Transverse colon (tissue), 4 donors: Measurements from ENCODE around the gene ATG13. TPM values are rescaled to one million over a fixed set of nuclear protein-coding genes. Genes with fewer than 3 reads are reported as not detected.

Source experiments
- DNase-seq: peaks from one replicate; pipeline ENCODE4 v3.0.0-alpha.2; 2019
- H3K27ac ChIP-seq, 4 donors: fragments of 200-600 bp; sonication (generic); 2 replicates each; pipeline ENCODE4 v1.5.1; 2016 to 2018; ENCODE audit warnings: inconsistent platforms in 4 of 4
- H3K27me3 ChIP-seq: fragments of 200-600 bp; sonication (generic); 2 replicates; pipeline ENCODE4 v1.5.1; 2017; ENCODE audit warnings: inconsistent platforms
- H3K36me3 ChIP-seq, 4 donors: fragments of 200-600 bp; sonication (generic); 2 replicates each; pipeline ENCODE4 v1.5.1; 2017 to 2019; ENCODE audit warnings: inconsistent platforms in 4 of 4
- H3K4me1 ChIP-seq, 4 donors: fragments of 200-600 bp; sonication (generic); 2 replicates each; pipeline ENCODE4 v1.5.1; 2017 to 2020; ENCODE audit warnings: inconsistent platforms in 4 of 4
- H3K4me3 ChIP-seq, 4 donors: fragments of 200-600 bp; sonication (generic); 1 replicate in 1 of 4; 2 replicates in 3 of 4; pipeline versions ENCODE4 v1.5.1 to v1.6.1; 2017 to 2019; ENCODE audit warnings: inconsistent platforms in 4 of 4
- H3K9me3 ChIP-seq, 2 donors: fragments of 200-600 bp; sonication (generic); 2 replicates each; pipeline ENCODE4 v1.5.1; 2017 to 2019; ENCODE audit warnings: inconsistent platforms in 2 of 2
- CTCF ChIP-seq, 5 experiments: fragments of 200-600 bp in 3 of 5; fragments of 450-650 bp in 2 of 5; sonication (generic) in 3 of 5; IDR thresholded peaks; 1 replicate in 2 of 5; 2 replicates in 3 of 5; pipeline ENCODE4 v1.5.1; 2016 to 2017; ENCODE audit warnings: antibody characterized with exemption in 5 of 5, inconsistent platforms in 3 of 5, mild to moderate bottlenecking in 2 of 5, moderate library complexity in 1 of 5
- EP300 ChIP-seq: sonication (generic); formaldehyde crosslinking; IDR thresholded peaks from one replicate; pipeline ENCODE4 v1.6.1; 2017; ENCODE audit warnings: antibody characterized with exemption, low read depth
- POLR2A ChIP-seq: fragments of 450-650 bp; IDR thresholded peaks from one replicate; pipeline ENCODE4 v1.6.1; 2016; ENCODE audit warnings: antibody characterized with exemption, mild to moderate bottlenecking, moderate library complexity
- POLR2AphosphoS5 ChIP-seq, 3 donors: sonication (generic); formaldehyde crosslinking; IDR thresholded peaks; one replicate each; pipeline ENCODE4 v1.6.1; 2016; ENCODE audit warnings: antibody characterized with exemption in 3 of 3
- WGBS, 2 donors: methylation state at CpG; one replicate each; pipeline ENCODE4 v1.1.5; 2018; ENCODE audit warnings: low coverage in 1 of 2; 5-methylcytosine and 5-hydroxymethylcytosine counted together
- in situ Hi-C, 4 donors: fragments of 200-750 bp; cut with MboI; loops; one replicate each; pipeline versions ENCODE4 v1.15.0 to v1.15.1; 2017; ENCODE audit warnings: low sequenced_read_pairs in 3 of 4, low pct_ligation_motif_present in 1 of 4, low pct_unique_long_range_greater_than_20kb in 1 of 4
- intact Hi-C: fragments of 100-400 bp; cut with DNase I; formaldehyde crosslinking; loops from one replicate; pipeline ENCODE4 v1.15.1; 2023; ENCODE audit warnings: low total_unique reads
- total RNA-seq, 4 donors: library from RNA; depleted of rRNA; stranded (reverse); fragments of >200 nt; gene quantifications; one replicate each; pipeline ENCODE4 v1.1.0, GENCODE V29; 2016

Gene ATG13
- total RNA-seq, 4 donors from 2014 or later = 40.8 to 128 (median 112) TPM

DNA sequence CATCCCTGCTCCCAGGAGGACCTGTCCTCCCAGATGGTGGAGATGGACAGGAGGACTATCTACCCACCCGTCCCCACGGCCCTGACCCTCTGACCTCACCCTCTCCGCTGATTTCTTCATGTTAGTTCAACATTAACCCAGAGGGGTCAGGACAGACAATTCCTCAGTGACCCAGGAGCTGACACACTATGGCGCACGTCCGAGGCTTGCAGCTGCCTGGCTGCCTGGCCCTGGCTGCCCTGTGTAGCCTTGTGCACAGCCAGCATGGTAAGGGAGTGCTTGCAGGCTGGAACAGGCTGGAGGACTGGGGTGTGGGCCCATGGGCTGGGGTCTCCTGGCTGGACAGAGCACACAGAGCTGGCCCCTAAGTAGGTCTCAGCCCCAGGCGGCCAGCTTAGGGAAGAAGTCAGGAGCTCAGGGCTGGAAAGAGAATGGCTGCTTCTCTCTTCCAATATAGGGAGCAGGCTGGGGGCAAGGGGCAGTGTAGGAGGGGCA, 101.7 kb downstream of the ATG13 start, which contains the start of gene F2:
TSS of gene F2 (plus strand) at position 166 of the 495 bp plus-strand sequence. CDS start at position 189, 23 bp downstream.
- 66% methylated on average over 7 of the region's 7 CpGs; no CpG with 5 or more reads in 1 of the 2 donors for WGBS, 2 donors
- H3K27ac ChIP-seq = peak within 1 kb of the TSS in 3 of 4 donors; percentile 49 to 59 (median 51)
- DNase-seq = no peak
- TF ChIP-seq EP300 (no peak), POLR2AphosphoS5 (IDR thresholded peaks at IDR 0.05) (no peak), CTCF (IDR thresholded peaks at IDR 0.05) (no peak), POLR2A (no peak)
- intact Hi-C loops (no loop called here), in situ Hi-C loops (no loop called here)
- H3K27me3 ChIP-seq = no peaks in the 10 kb centered on the region
- no peaks in the 10 kb centered on the region for H3K9me3 ChIP-seq
- no peaks in the 10 kb centered on the region for H3K36me3 ChIP-seq
- no peak within 1 kb of the TSS for H3K4me3 ChIP-seq
- peaks cover 0 to 12% (median 5%) of the 10 kb centered on the region in 4 donors for H3K4me1 ChIP-seq

- Histone ChIP-seq H3K36me3 (no peaks in the 10 kb centered on the region), H3K4me1 (peaks cover 0 to 12% (median 5%) of the 10 kb centered on the region in 4 donors), H3K27ac (no peak overlapping the region), H3K27me3 (no peaks in the 10 kb centered on the region), H3K9me3 (no peaks in the 10 kb centered on the region), H3K4me3 (no peak overlapping the region)
- 80 to 88% methylated on average over 4 to 25 of the region's 25 CpGs for WGBS, 2 donors
- TF ChIP-seq POLR2AphosphoS5 (IDR thresholded peaks at IDR 0.05) (no peak), POLR2A (no peak), CTCF (IDR thresholded peaks at IDR 0.05) (no peak)
- in situ Hi-C loops (no loop called here), intact Hi-C loops (no loop called here)
- no peak for DNase-seq
These were observed 102.3 kb downstream of the ATG13 start for GRCh38 chr11:46719543-46720218.

DNA sequence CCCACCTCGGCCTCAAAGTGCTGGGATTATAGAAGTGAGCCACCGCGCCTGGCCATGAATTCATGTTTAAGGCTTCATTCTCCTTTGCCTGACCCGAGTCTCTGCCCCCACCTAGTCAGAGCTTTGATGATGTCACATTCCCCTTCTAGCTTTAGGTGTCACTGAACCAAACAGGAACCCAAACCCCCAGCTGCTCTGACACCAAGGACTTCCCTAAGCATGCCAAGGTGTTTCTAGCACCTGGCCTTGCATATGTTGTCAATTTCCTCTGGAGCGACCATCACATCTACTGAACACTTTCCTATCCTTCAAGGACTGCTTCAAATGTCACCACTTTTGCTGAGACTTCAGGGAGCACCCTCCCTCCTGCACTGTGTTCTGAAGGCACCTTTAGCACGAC, 103.9 kb downstream of the ATG13 start:
- Histone ChIP-seq H3K4me3 (no peak overlapping the region), H3K27ac (no peak overlapping the region), H3K27me3 (no peaks in the 10 kb centered on the region), H3K4me1 (peaks cover 0 to 12% (median 5%) of the 10 kb centered on the region in 4 donors), H3K9me3 (no peaks in the 10 kb centered on the region), H3K36me3 (no peaks in the 10 kb centered on the region)
- in situ Hi-C loops = no loop called here
- WGBS, 2 donors = 79% methylated on average over 6 of the region's 6 CpGs
- DNase-seq = no peak
- intact Hi-C loops = no loop called here
- TF ChIP-seq CTCF (IDR thresholded peaks at IDR 0.05) (no peak), EP300 (no peak), POLR2AphosphoS5 (IDR thresholded peaks at IDR 0.05) (no peak)

DNA sequence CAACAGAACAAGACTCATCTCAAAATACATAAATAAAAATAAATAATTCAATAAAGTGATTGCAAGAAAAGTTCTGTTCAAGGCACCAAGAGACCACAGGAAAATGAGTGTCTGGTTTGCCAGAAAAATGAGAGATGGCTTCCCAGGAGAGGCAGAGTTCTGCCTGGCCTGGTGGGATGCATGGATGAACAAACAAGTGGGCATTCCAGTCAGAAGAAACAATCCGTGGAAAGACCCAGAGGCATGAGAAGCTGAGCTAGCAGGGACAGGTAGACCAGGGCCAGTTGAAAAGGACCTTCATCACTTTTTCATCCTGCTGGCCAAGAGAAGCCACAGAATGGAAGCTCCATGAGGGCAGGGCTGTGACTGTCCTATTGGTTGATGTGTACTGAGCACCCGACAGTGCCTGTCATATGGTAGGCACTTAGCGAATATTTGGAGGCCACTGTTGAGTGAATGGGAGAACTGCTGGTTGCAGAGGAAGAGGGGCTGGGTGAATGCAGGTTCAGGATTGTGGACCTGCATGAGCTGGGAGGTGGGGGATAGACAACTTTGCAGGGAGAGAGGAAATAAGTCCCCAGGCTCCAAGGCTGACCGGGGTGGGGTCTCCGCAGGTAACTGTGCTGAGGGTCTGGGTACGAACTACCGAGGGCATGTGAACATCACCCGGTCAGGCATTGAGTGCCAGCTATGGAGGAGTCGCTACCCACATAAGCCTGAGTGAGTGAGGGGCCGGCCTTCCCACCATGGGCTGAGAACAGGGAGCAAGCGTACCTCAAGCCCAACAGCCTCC, 105.4 kb downstream of the ATG13 start:
- in situ Hi-C loops (no loop called here), intact Hi-C loops (no loop called here)
- peaks cover 0 to 9% (median 4%) of the 10 kb centered on the region in 4 donors for H3K4me1 ChIP-seq
- DNase-seq = no peak
- H3K4me3 ChIP-seq = no peak overlapping the region
- TF ChIP-seq POLR2AphosphoS5 (IDR thresholded peaks at IDR 0.05) = no peak
- TF ChIP-seq POLR2A = no peak
- TF ChIP-seq EP300 = no peak
- TF ChIP-seq CTCF (IDR thresholded peaks at IDR 0.05) = no peak
- H3K27ac ChIP-seq = no peak overlapping the region
- H3K27me3 ChIP-seq = no peaks in the 10 kb centered on the region
- no peaks in the 10 kb centered on the region for H3K36me3 ChIP-seq
- 87% methylated on average over 11 of the region's 11 CpGs; no CpG with 5 or more reads in 1 of the 2 donors for WGBS, 2 donors
- no peaks in the 10 kb centered on the region for H3K9me3 ChIP-seq
